Thyroid gland (tissue), 4 donors: Measurements from ENCODE around the gene TFPI2.

ENCODE experiments used
- POLR2A ChIP-seq, 2 donors: fragments of 450-650 bp; IDR thresholded peaks; one replicate each; pipeline ENCODE4 v1.6.1; 2017; ENCODE audit warnings: antibody characterized with exemption in 2 of 2, mild to moderate bottlenecking in 2 of 2, moderate library complexity in 1 of 2
- TF ChIP-seq, protein P1 (sequence below), 6 experiments: fragments of 200-600 bp in 3 of 6; fragments of 450-650 bp in 3 of 6; sonication (generic) in 3 of 6; IDR thresholded peaks; one replicate each; pipeline ENCODE4 v1.5.1; 2016 to 2019; ENCODE audit warnings: antibody characterized with exemption in 6 of 6, mild to moderate bottlenecking in 2 of 6, inconsistent platforms in 1 of 6, moderate library complexity in 1 of 6

GRCh38 chr7:93935102-93935501 lies 44.5 kb upstream of the TFPI2 start:
- TF ChIP-seq POLR2A (IDR thresholded peaks at IDR 0.05), result no peak
- TF ChIP-seq, protein P1, sequence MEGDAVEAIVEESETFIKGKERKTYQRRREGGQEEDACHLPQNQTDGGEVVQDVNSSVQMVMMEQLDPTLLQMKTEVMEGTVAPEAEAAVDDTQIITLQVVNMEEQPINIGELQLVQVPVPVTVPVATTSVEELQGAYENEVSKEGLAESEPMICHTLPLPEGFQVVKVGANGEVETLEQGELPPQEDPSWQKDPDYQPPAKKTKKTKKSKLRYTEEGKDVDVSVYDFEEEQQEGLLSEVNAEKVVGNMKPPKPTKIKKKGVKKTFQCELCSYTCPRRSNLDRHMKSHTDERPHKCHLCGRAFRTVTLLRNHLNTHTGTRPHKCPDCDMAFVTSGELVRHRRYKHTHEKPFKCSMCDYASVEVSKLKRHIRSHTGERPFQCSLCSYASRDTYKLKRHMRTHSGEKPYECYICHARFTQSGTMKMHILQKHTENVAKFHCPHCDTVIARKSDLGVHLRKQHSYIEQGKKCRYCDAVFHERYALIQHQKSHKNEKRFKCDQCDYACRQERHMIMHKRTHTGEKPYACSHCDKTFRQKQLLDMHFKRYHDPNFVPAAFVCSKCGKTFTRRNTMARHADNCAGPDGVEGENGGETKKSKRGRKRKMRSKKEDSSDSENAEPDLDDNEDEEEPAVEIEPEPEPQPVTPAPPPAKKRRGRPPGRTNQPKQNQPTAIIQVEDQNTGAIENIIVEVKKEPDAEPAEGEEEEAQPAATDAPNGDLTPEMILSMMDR (IDR thresholded peaks at IDR 0.05), result no peak
